ENCODE results near the gene LHFPL3. TPM values are rescaled to one million over a fixed set of nuclear protein-coding genes. Genes with fewer than 3 reads are reported as not detected.

LHFPL3 gene
- total RNA-seq, 2 donors from 2014 or later: not detected

DNA sequence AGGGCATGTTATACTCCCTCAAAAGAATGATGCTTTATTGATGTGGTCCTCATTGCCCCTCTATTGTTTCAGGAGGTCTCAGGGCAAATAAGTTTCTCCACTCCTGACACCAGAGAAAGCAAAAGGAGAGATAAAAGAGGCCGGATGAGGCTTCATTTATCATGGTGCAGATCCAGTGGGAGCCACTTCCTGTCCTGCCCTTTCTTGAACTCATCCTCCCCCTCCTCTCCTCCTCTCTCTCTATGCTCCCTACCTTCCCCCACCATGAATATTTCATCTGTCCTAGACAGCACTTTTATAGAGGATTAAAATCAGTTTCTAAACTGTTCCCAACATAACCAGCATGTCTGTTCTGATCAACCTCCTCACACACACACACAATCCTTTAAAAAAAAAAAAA lies 513.4 kb downstream of the LHFPL3 start:
- no peak for DNase-seq
- no peaks in the 10 kb centered on the region for H3K9me3 Mint-ChIP-seq

DNA sequence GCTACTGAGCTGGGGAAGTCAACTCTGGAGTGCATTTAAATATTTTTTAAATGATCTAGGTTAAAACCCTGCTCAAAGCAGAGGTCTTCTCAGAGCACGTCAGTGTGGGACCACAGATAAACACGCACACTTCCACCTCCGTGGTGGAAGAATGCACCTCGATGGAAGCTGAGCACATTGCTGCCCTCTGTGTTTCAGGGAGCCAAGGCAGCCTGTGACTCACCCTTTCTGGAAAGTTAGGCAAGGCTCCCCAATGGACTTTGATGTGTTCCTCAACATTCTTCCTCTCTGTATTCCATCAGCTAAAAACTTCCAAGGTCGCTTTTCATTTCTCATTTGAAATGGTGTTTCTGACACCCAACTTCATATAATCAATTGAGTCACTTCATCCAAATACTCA lies 514.8 kb downstream of the LHFPL3 start:
- ATAC-seq (replicated peaks in 1 of 2): no peak
- H3K36me3 Mint-ChIP-seq (ENCODE audit: insufficient read depth in 2 of 2): no peaks in the 10 kb centered on the region
- H3K9me3 Mint-ChIP-seq: no peaks in the 10 kb centered on the region
- H3K27ac Mint-ChIP-seq: no peak overlapping the region
- no peak overlapping the region for H3K4me3 Mint-ChIP-seq
- H3K27me3 Mint-ChIP-seq (ENCODE audit: low read depth): peaks cover 25% of the 10 kb centered on the region
- DNase-seq: no peak
- no peaks in the 10 kb centered on the region for H3K4me1 Mint-ChIP-seq (ENCODE audit: low read depth)

More for the DNA sequence above, 513.4 kb downstream of the LHFPL3 start:
- Mint-ChIP-seq H3K4me1 (ENCODE audit: low read depth) (no peaks in the 10 kb centered on the region), H3K27ac (no peak overlapping the region), H3K36me3 (ENCODE audit: insufficient read depth in 2 of 2) (no peaks in the 10 kb centered on the region), H3K4me3 (no peak overlapping the region), H3K27me3 (ENCODE audit: low read depth) (peaks cover 30% of the 10 kb centered on the region)
- ATAC-seq (replicated peaks in 1 of 2): no peak

GRCh38 chr7:104845557-104845956 lies 517.2 kb downstream of the LHFPL3 start:
- ATAC-seq (replicated peaks in 1 of 2) (no peak), DNase-seq (no peak)
- no peaks in the 10 kb centered on the region for H3K4me1 Mint-ChIP-seq (ENCODE audit: low read depth)
- no peak overlapping the region for H3K27ac Mint-ChIP-seq
- H3K9me3 Mint-ChIP-seq: no peaks in the 10 kb centered on the region
- H3K4me3 Mint-ChIP-seq: no peak overlapping the region
- no peaks in the 10 kb centered on the region for H3K36me3 Mint-ChIP-seq (ENCODE audit: insufficient read depth in 2 of 2)
- H3K27me3 Mint-ChIP-seq (ENCODE audit: low read depth): peaks cover 16% of the 10 kb centered on the region

GRCh38 chr7:104846731-104847130 lies 518.3 kb downstream of the LHFPL3 start:
- H3K4me3 Mint-ChIP-seq: no peak overlapping the region

DNA sequence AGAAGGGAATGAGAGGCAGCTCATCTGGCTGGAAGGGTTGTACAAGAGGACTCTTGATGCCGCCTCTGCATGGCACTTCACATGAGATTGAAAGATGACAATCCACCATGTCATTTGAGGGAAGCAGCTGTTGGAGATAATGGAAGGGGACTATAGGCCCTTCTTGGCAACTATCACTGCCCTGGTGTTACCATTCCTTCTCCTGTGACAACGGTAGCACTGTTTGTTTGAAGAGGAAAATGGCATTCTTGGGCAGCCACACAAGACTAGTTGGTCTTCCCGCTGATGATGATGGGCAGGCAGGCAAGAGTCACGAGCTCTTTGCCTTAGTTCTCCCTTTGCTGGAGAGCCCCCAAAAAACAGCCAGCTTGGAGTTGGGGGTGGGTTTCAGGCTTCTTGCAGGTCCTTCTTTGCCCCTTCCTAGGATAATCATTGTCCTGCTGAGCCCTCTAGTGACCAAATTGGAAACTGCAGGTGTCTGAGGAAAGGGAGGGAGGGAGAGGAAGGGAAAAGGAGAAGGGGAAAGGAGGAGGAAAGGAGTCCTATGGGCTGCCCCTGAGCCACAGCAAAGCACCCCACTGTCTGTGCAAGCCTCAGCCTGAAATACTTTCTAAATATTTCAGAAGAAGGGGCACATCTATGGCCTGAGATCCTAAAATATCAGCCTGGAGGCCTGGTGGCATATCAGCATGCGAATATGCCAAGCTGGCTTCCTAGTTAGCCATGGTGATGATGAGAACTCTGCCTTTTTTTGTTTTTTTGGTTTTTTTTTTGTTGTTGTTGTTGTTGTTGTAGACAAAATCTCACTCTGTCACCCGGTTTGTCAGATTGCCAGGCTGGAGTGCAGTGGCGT lies 520.0 kb downstream of the LHFPL3 start:
- DNase-seq (peak; percentile 53 to 62), ATAC-seq (replicated peaks in 1 of 2) (peak; percentile 28 to 46)
- Mint-ChIP-seq H3K4me1 (ENCODE audit: low read depth) (no peaks in the 10 kb centered on the region), H3K9me3 (no peaks in the 10 kb centered on the region), H3K27ac (no peak overlapping the region), H3K27me3 (ENCODE audit: low read depth) (peaks cover 5% of the 10 kb centered on the region), H3K36me3 (ENCODE audit: insufficient read depth in 2 of 2) (no peaks in the 10 kb centered on the region), H3K4me3 (no peak overlapping the region)

More at GRCh38 chr7:104846731-104847130, 518.3 kb downstream of the LHFPL3 start:
- peaks cover 12% of the 10 kb centered on the region for H3K27me3 Mint-ChIP-seq (ENCODE audit: low read depth)
- H3K27ac Mint-ChIP-seq: no peak overlapping the region
- no peak for ATAC-seq (replicated peaks in 1 of 2)
- no peaks in the 10 kb centered on the region for H3K36me3 Mint-ChIP-seq (ENCODE audit: insufficient read depth in 2 of 2)
- H3K9me3 Mint-ChIP-seq: no peaks in the 10 kb centered on the region
- no peaks in the 10 kb centered on the region for H3K4me1 Mint-ChIP-seq (ENCODE audit: low read depth)
- DNase-seq: no peak

DNA sequence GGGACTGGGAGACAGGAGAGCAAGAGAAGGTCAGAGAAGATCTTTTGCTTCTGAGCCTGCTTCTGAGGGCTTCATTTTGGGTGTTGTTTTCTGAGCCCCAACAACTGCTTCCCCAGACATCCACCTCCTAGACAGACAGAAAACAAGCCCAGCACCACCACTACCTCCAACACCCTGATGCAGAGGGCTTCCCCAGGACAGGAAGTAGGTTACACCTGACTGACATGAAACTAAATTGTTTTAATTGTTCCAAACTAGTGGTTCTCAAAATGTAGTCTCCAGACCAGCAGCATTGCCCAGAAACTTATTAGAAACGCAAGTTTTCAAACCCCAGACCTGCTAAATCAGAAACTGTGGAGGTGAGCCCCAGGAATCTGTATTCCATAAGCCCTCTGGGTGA lies 522.0 kb downstream of the LHFPL3 start:
- Mint-ChIP-seq H3K27ac (no peak overlapping the region), H3K4me3 (no peak overlapping the region), H3K27me3 (ENCODE audit: low read depth) (peaks cover 4% of the 10 kb centered on the region), H3K9me3 (no peaks in the 10 kb centered on the region), H3K36me3 (ENCODE audit: insufficient read depth in 2 of 2) (no peaks in the 10 kb centered on the region), H3K4me1 (ENCODE audit: low read depth) (no peaks in the 10 kb centered on the region)
- DNase-seq: no peak
- no peak for ATAC-seq (replicated peaks in 1 of 2)

DNA sequence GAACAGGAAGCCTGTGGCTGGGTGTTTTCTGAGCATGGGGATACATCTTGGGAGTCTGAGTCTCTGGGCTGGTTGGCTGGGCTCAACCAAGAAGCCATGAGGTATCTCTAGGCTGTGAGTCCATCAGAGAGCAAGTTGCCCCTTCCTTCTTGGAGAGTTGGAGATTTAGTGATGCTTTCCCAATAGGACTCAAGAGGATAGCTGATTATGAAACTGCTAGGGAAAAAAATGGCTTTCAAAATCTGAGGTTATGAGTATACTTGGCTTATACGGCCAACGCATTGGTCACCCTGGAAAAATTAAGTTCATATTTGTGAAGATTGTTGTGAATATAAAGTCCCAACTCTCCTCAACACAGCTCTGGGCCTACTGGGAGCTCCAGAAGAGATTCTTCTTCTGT lies 522.9 kb downstream of the LHFPL3 start:
- Mint-ChIP-seq H3K4me3 (no peak overlapping the region), H3K4me1 (ENCODE audit: low read depth) (no peaks in the 10 kb centered on the region), H3K9me3 (no peaks in the 10 kb centered on the region), H3K27ac (no peak overlapping the region), H3K36me3 (ENCODE audit: insufficient read depth in 2 of 2) (no peaks in the 10 kb centered on the region), H3K27me3 (ENCODE audit: low read depth) (no peaks in the 10 kb centered on the region)
- DNase-seq (no peak), ATAC-seq (replicated peaks in 1 of 2) (no peak)

GRCh38 chr7:104852386-104852785 lies 524.0 kb downstream of the LHFPL3 start:
- no peaks in the 10 kb centered on the region for H3K9me3 Mint-ChIP-seq
- H3K4me3 Mint-ChIP-seq: no peak overlapping the region
- H3K27ac Mint-ChIP-seq: no peak overlapping the region
- DNase-seq: no peak
- H3K36me3 Mint-ChIP-seq (ENCODE audit: insufficient read depth in 2 of 2): no peaks in the 10 kb centered on the region
- peaks cover 2% of the 10 kb centered on the region for H3K4me1 Mint-ChIP-seq (ENCODE audit: low read depth)
- no peak for ATAC-seq (replicated peaks in 1 of 2)
- H3K27me3 Mint-ChIP-seq (ENCODE audit: low read depth): no peaks in the 10 kb centered on the region

- H3K36me3 Mint-ChIP-seq (ENCODE audit: insufficient read depth in 2 of 2): no peaks in the 10 kb centered on the region
- no peaks in the 10 kb centered on the region for H3K9me3 Mint-ChIP-seq
These were observed 527.5 kb downstream of the LHFPL3 start for GRCh38 chr7:104855861-104856260.

GRCh38 chr7:104857458-104858425 lies 529.3 kb downstream of the LHFPL3 start:
- Mint-ChIP-seq H3K27ac (peak overlapping the region; percentile 33), H3K4me3 (peak overlapping the region; percentile 52 to 82), H3K27me3 (ENCODE audit: low read depth) (no peaks in the 10 kb centered on the region), H3K36me3 (ENCODE audit: insufficient read depth in 2 of 2) (no peaks in the 10 kb centered on the region), H3K4me1 (ENCODE audit: low read depth) (peaks cover 17% of the 10 kb centered on the region), H3K9me3 (no peaks in the 10 kb centered on the region)
- peak; percentile 32 to 54 for ATAC-seq (replicated peaks in 1 of 2)
- no peak for DNase-seq

More at GRCh38 chr7:104855861-104856260, 527.5 kb downstream of the LHFPL3 start:
- H3K4me1 Mint-ChIP-seq (ENCODE audit: low read depth): peaks cover 17% of the 10 kb centered on the region
- no peak for ATAC-seq (replicated peaks in 1 of 2)
- H3K4me3 Mint-ChIP-seq: no peak overlapping the region
- H3K27me3 Mint-ChIP-seq (ENCODE audit: low read depth): no peaks in the 10 kb centered on the region
- DNase-seq: no peak
- H3K27ac Mint-ChIP-seq: no peak overlapping the region

DNA sequence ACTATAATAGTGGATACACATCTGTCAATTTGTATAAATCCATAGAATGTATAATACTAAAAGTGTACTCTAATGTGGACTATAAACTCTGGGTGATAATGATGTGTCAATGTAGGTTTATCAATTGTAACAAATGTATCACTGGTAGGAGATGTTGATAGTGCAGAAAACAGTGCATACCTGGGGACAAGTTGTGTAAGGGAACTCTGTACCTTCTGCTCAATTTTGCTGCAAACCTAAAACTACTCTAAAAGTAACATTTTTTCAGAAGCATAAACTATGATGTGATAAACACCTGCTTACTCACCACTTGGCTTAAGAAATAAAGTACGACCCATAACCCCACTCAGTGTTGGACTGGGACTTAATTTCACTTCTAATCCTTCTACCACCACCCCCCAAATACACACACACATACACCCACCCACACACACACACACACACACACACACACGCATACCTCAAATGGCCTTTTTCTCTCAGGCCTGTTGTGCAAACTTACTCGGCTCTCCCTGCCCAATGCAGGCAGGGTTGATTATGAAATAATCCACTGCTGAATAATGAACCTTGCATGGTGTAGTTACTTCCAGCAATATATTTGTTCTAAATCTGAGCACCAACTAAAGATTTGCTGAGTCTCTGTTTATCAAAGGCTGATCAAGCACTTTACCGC lies 531.5 kb downstream of the LHFPL3 start:
- no peak for ATAC-seq (replicated peaks in 1 of 2)
- H3K4me1 Mint-ChIP-seq (ENCODE audit: low read depth): peaks cover 17% of the 10 kb centered on the region
- peaks cover 0 to 1% of the 10 kb centered on the region in 2 donors for H3K36me3 Mint-ChIP-seq (ENCODE audit: insufficient read depth in 2 of 2)
- no peak for DNase-seq
- no peak overlapping the region for H3K27ac Mint-ChIP-seq
- no peaks in the 10 kb centered on the region for H3K9me3 Mint-ChIP-seq
- no peaks in the 10 kb centered on the region for H3K27me3 Mint-ChIP-seq (ENCODE audit: low read depth)
- H3K4me3 Mint-ChIP-seq: no peak overlapping the region

DNA sequence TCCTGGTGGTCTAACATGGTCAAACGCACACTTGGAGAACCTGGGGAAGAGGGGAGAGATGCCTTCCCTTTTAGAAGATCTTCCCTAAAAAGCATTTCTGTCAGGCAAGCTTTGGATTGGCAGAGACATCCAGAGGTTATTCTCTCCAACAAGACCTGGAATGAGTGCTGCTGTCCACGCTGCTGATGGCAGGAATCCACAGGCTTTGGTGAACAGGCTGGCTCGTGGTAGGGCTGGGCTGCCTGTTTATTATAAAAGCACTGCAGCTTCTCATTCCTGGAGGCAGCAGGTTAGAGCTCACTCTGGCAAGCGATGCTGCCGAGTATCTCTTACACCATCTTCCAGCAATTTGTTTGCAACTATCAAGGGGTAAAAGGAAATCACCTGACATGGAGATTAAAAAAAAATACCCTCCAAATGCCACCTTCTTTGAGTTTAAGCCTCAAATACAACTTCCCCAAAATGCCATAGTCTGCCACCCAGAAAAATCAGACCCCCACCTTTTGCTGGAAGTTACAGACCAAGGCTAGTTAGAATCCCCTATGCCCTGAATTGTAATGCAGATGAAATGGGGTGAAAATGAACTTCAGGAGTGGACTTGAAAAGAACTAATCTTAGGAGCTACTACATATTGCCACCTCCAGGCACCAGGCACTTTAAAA lies 533.5 kb downstream of the LHFPL3 start:
- no peak for ATAC-seq (replicated peaks in 1 of 2)
- H3K27me3 Mint-ChIP-seq (ENCODE audit: low read depth): no peaks in the 10 kb centered on the region
- H3K36me3 Mint-ChIP-seq (ENCODE audit: insufficient read depth in 2 of 2): peaks cover 1 to 3% of the 10 kb centered on the region in 2 donors

More for the DNA sequence above, 533.5 kb downstream of the LHFPL3 start:
- H3K4me3 Mint-ChIP-seq: no peak overlapping the region
- no peak overlapping the region for H3K27ac Mint-ChIP-seq
- H3K4me1 Mint-ChIP-seq (ENCODE audit: low read depth): peaks cover 17% of the 10 kb centered on the region
- no peak for DNase-seq
- H3K9me3 Mint-ChIP-seq: peaks cover 1 to 4% of the 10 kb centered on the region in 2 donors
